ENCODE results near the gene KRT6B.

Gene KRT6B

DNA sequence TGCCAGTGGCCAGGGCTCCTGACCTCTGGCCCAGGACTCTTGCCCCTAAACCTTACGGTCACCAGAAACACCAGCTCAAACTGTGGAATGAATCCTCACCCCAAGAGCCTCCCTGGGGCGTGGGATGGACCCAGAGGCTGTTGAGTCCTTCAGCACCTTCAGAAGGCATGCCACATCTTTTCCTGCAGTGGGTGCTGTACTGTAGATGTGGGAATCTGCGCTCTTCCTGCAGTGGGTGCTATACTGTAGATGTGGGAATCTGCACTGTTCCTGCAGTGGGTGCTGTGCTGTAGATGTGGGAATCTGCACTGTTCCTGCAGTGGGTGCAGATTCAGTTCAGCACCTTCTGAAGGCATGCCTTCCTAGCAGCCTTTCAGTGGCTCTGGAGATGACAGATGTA lies 47.0 kb downstream of the KRT6B start:
- in situ Hi-C loops (cut with MboI; ENCODE audit: low pct_unique_long_range_greater_than_20kb, low sequenced_read_pairs, unreplicated experiment), result no loop called here
- no peak for TF ChIP-seq CTCF (IDR thresholded peaks at IDR 0.05; ENCODE audit: extremely low read depth, insufficient read depth, missing control alignments)
- DNase-seq (ENCODE audit: low spot score), result no peak

DNA sequence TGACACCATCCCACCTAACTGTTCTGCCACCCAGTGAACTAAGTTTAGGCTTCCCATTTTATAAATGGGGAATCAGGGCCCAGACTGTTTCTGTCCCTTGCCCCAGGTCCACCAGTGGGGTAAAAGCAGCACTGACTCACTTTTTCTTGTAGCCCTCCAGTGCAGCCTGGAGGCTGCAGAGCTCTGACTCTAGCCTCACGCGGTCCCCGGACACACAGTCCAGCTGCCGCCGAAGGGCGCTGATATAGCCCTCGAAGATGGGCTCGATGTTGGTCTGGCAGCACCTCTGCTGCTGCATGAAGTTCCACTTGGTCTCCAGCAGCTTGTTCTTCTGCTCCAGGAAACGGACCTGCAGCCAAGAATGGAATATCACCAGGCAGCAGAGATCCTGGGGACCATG lies 48.4 kb downstream of the KRT6B start:
- in situ Hi-C loops (cut with MboI; ENCODE audit: low pct_unique_long_range_greater_than_20kb, low sequenced_read_pairs, unreplicated experiment), result no loop called here
- DNase-seq (ENCODE audit: low spot score), result no peak
- TF ChIP-seq CTCF (IDR thresholded peaks at IDR 0.05; ENCODE audit: extremely low read depth, insufficient read depth, missing control alignments), result no peak

DNA sequence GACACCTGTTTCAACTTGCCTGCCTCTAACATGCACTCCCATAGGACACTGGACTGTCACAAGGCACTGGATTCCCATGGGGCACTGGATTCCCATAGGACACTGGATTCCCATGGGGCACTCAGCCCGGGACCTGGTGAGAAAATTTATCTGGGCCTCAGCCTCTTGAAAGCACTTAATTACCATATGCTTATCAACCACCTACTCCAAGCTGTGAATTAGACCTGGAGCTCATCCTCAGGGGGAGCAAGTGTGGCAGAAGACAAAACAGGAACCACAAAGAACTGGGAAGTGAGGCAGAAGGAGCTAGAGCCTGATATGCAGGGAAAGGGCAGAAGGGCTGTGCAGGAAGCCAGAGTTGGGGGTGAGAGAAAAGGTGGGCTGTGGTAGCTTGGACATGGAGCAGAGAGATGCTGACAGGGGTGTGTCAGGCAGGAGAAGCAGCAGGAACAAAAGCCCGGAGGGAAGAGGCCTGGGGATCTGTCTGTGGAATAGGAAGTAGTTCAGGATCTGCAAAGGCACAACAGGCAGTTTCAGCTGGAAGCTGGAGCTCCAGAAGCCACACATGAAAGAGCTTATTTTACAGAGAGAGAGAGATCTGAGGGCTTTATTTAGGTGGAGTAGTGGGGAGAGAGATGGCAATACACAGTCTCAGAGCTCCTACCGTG lies 48.9 kb downstream of the KRT6B start:
- no peak for TF ChIP-seq CTCF (IDR thresholded peaks at IDR 0.05; ENCODE audit: extremely low read depth, insufficient read depth, missing control alignments)
- in situ Hi-C loops (cut with MboI; ENCODE audit: low pct_unique_long_range_greater_than_20kb, low sequenced_read_pairs, unreplicated experiment), result no loop called here
- no peak for DNase-seq (ENCODE audit: low spot score)

- no peak for DNase-seq (ENCODE audit: low spot score)
- in situ Hi-C loops (cut with MboI; ENCODE audit: low pct_unique_long_range_greater_than_20kb, low sequenced_read_pairs, unreplicated experiment), result no loop called here
- no peak for TF ChIP-seq CTCF (IDR thresholded peaks at IDR 0.05; ENCODE audit: extremely low read depth, insufficient read depth, missing control alignments)
Measured at GRCh38 chr12:52402377-52402776, 49.6 kb downstream of the KRT6B start.

- DNase-seq (ENCODE audit: low spot score), result no peak
- in situ Hi-C loops (cut with MboI; ENCODE audit: low pct_unique_long_range_greater_than_20kb, low sequenced_read_pairs, unreplicated experiment), result no loop called here
- TF ChIP-seq CTCF (IDR thresholded peaks at IDR 0.05; ENCODE audit: extremely low read depth, insufficient read depth, missing control alignments), result no peak
Measured at GRCh38 chr12:52401926-52402325, 50.0 kb downstream of the KRT6B start.

GRCh38 chr12:52401526-52401925 lies 50.4 kb downstream of the KRT6B start:
- no peak for TF ChIP-seq CTCF (IDR thresholded peaks at IDR 0.05; ENCODE audit: extremely low read depth, insufficient read depth, missing control alignments)
- in situ Hi-C loops (cut with MboI; ENCODE audit: low pct_unique_long_range_greater_than_20kb, low sequenced_read_pairs, unreplicated experiment), result no loop called here
- no peak for DNase-seq (ENCODE audit: low spot score)

All from GM13977 (cell line).